ENCODE results near the gene STK24. TPM values are rescaled to one million over a fixed set of nuclear protein-coding genes. Genes with fewer than 3 reads are reported as not detected.

Gene STK24
- total and polyA plus RNA-seq, 2 of the 8 experiments (the other 6 are each of a cell fraction or from before 2014, with no cell fraction given), result 62.8 to 143 TPM

GRCh38 chr13:98409281-98409680 is 167.6 kb downstream of the STK24 start:
- Histone ChIP-seq H3K4ac (replicated peaks; ENCODE audit: insufficient read length, low read depth, low read length) (no peak overlapping the region), H3K23ac (ENCODE audit: insufficient read length) (no peak overlapping the region), H3K23me2 (ENCODE audit: low read depth, low read length) (no peaks in the 10 kb centered on the region), H3K9me3 (ENCODE audit: insufficient read depth in 2 of 2, low read depth in 1 of 2, low read length in 1 of 2) (no peaks in the 10 kb centered on the region), H3K27me3 (replicated peaks in 1 of 4; ENCODE audit: control insufficient read depth in 3 of 4, extremely low read depth in 1 of 4, insufficient read depth in 3 of 4, low read length in 3 of 4) (no peaks in the 10 kb centered on the region), H3K56ac (replicated peaks; ENCODE audit: insufficient read length, low read depth, low read length) (no peak overlapping the region), H3K4me3 (ENCODE audit: extremely low read depth in 1 of 4, insufficient read depth in 2 of 4, low read depth in 3 of 4, low read length in 4 of 4) (no peak overlapping the region), H2BK20ac (ENCODE audit: low read length) (no peak overlapping the region), H3K27ac (ENCODE audit: low read depth, low read length) (no peak overlapping the region), H3K18ac (ENCODE audit: extremely low read depth, low read length) (no peak overlapping the region), H4K5ac (ENCODE audit: insufficient read length, low read depth, low read length) (no peak overlapping the region), H3K14ac (ENCODE audit: insufficient read length) (no peak overlapping the region), H2AFZ (ENCODE audit: low read length) (no peak overlapping the region), H3K4me1 (replicated peaks in 1 of 4; ENCODE audit: control insufficient read depth in 3 of 4, insufficient read depth in 4 of 4, low read length in 3 of 4) (no peaks in the 10 kb centered on the region), H4K20me1 (replicated peaks in 1 of 2; ENCODE audit: control insufficient read depth in 1 of 2, insufficient read depth in 2 of 2, low read length in 2 of 2) (no peaks in the 10 kb centered on the region), H2AK5ac (ENCODE audit: low read depth, low read length) (no peak overlapping the region), H3K79me2 (ENCODE audit: control insufficient read depth in 1 of 2, insufficient read depth in 2 of 2, low read length in 2 of 2) (no peaks in the 10 kb centered on the region), H3K9ac (replicated peaks in 1 of 4; ENCODE audit: extremely low read depth in 1 of 4, low read depth in 3 of 4, low read length in 3 of 4) (no peak overlapping the region), H2BK15ac (ENCODE audit: low read length) (no peak overlapping the region), H2BK120ac (replicated peaks; ENCODE audit: low read depth, low read length) (no peak overlapping the region), H4K91ac (replicated peaks; ENCODE audit: insufficient read length, low read length) (no peak overlapping the region), H4K8ac (ENCODE audit: extremely low read depth, insufficient read depth, low read length) (no peak overlapping the region), H3K36me3 (ENCODE audit: control insufficient read depth in 2 of 4, insufficient read depth in 4 of 4, low read length in 3 of 4) (peaks cover 0 to 9% (median 5%) of the 10 kb centered on the region in 4 experiments; a peak in 4 of 8 replicates), H3K4me2 (ENCODE audit: insufficient read depth in 1 of 2, low read depth in 2 of 2, low read length in 2 of 2) (no peak overlapping the region), H2BK12ac (ENCODE audit: low read depth, low read length) (no peak overlapping the region), H2BK5ac (ENCODE audit: low read depth, low read length) (no peak overlapping the region), H3K79me1 (ENCODE audit: low read depth, low read length) (no peaks in the 10 kb centered on the region)
- DNase-seq (ENCODE audit: low read depth in 1 of 2, low spot score in 2 of 2) (no peak), FAIRE-seq (no peak)
- POLR2A ChIA-PET (ENCODE audit: partially characterized antibody), result no interaction called here
- CTCF ChIA-PET (ENCODE audit: partially characterized antibody), result interaction anchor here (1.2 to 1.6 kb wide), 4 partner anchors 8 to 39 kb away, joined by 4 read pairs; no protein-coding TSS in a partner anchor
- 86% methylated on average over 13 of the region's 13 CpGs; no CpG with 5 or more reads in 1 of the 2 experiments for WGBS, 2 experiments (ENCODE audit: extremely low coverage in 1 of 2, insufficient coverage in 1 of 2, insufficient read length in 1 of 2, insufficient replicate concordance in 2 of 2, low coverage in 1 of 2, low lambda C conversion rate in 2 of 2, missing lambda C conversion rate in 1 of 2)
- no peak for TF ChIP-seq RNF2 (IDR thresholded peaks at IDR 0.05; ENCODE audit: borderline replicate concordance, low read depth, low read length, missing control alignments, poor library complexity, severe bottlenecking)
- no peak for TF ChIP-seq POLR2A (IDR thresholded peaks at IDR 0.05; ENCODE audit: control extremely low read depth in 1 of 2, low read depth in 2 of 2, low read length in 2 of 2)
- no peak for TF ChIP-seq CBX8 (IDR thresholded peaks at IDR 0.05; ENCODE audit: borderline replicate concordance, low read depth, low read length)
- TF ChIP-seq ATF2 (IDR thresholded peaks at IDR 0.05; ENCODE audit: low read length), result no peak
- TF ChIP-seq RFX5 (IDR thresholded peaks at IDR 0.05; ENCODE audit: borderline replicate concordance, low read depth, low read length), result no peak
- TF ChIP-seq TCF12 (IDR thresholded peaks at IDR 0.05; ENCODE audit: low read depth, low read length), result no peak
- no peak for TF ChIP-seq KDM1A (IDR thresholded peaks at IDR 0.05; ENCODE audit: borderline replicate concordance, low read length)
- TF ChIP-seq RBBP5 (IDR thresholded peaks at IDR 0.05; ENCODE audit: borderline replicate concordance, low read depth, low read length), result no peak
- no peak for TF ChIP-seq RXRA (IDR thresholded peaks at IDR 0.05; ENCODE audit: insufficient read depth, low read depth, low read length)
- no peak for TF ChIP-seq JUN (IDR thresholded peaks at IDR 0.05; ENCODE audit: low read depth, low read length)
- no peak for TF ChIP-seq USF2 (IDR thresholded peaks at IDR 0.05; ENCODE audit: low read length)
